Cerebellar nuclear complex (tissue), 1 donor: ENCODE measurements around the gene RAB27B.

Experiments used
- DNase-seq, 2 experiments: peaks; one replicate each; lab custom pipeline; 2025; lab: John Stamatoyannopoulos, UW

RAB27B gene

DNA sequence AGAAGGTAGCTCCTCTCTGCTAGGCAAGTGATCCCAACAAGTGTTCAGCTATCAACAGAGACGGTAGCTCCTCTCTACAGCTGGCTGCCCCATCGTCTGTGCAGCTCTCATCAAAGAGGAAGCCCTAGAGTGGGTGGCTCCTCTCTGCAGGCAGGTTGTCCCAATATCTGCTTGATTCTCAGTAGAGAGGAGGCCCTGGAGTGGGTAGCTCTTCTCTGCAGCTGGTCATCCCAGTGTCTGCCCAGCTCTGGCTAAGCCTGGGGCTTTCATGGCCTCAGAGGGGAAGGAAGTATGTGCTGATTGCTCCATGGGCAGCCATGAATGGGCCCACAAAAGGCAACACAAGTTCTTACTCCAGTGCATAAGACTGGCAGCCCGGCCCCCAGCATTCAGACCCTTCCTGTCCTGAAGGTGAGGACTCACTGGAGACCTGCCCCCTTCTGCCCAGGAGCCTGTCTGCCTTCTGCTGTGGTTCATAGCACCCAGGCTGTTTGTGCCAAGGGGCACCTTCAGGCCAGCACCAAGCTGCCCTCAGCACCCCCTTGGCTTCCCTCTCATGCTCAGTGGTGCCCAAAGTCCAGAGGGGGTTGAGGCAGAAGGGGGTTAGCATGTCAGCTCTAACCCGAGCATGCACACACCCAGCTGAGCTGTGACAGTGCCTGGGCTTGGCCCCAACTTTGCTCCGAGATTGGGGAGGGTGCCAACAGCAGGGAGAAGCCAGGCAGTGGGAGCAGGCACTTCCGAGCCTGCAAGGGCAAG lies 82.1 kb downstream of the RAB27B start:
- no peak for DNase-seq

DNA sequence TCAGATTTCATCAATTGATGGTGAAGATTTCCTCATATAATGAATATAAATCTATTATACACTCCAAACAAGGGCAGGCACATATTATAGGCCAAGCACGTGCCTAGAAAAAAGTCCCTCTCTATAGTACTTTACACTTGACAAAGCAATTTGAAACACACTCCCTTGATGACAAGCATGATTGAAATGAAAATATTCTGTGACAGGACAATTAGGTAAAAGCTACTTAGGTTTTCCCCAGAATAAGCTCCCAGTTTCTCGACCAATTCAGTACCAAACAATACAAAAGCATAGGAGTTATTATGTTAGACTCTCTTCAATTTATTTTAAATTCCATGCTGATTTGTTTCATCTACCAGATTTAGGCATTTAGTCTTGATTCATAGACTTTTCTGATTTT lies 83.3 kb downstream of the RAB27B start:
- DNase-seq, result no peak

- no peak for DNase-seq
These were observed 86.5 kb downstream of the RAB27B start for GRCh38 chr18:54914816-54915215.

GRCh38 chr18:54916507-54916906 lies 88.2 kb downstream of the RAB27B start:
- DNase-seq, result no peak

DNA sequence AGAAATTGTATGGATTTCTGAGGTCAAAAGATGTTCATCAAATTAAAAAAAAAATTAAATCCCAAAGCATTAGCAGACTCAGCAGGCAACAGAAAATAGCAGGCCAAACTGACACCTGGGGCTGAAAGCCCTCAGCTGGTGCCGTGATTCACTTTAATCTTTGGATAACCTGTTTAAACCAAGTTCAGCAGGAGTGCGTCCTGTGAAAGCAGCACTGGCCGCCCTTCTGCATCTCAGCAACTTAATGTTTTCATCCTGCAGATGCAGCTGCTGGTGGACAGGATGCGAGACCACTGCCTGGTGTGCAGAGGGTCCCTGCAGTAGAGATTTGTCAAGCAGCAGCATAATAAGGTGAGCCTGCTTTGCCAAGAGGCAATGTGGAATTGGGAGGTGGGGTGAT lies 89.8 kb downstream of the RAB27B start:
- DNase-seq, result no peak

GRCh38 chr18:54919412-54919811 lies 91.1 kb downstream of the RAB27B start:
- no peak for DNase-seq

DNA sequence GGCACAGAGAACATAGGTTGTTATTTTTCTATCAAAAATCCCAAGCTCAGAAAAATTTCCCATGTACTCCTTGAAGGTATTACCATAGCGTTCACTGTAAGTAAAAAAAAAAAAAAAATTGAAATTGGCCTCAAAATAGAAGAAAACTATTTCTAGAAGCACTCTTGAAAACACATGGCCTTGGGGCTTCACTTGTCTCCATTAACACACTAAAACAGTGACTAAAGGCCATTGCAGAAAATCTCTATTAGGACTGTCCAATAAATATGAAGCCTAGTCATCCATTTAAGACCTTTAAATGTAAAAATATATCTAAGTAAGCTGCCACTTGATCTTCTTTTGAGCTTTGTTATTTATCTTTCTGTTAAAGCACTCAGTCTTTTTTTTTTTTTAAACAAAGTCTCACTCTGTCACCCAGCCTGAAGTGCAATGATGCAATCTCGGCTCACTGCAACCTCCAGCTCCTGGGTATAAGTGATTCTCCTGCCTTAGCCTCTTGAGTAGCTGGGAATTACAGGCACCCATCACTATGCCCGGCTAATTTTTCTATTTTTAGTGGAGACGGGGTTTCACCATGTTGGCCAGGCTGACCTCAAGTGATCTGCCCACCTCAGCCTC lies 95.2 kb downstream of the RAB27B start:
- no peak for DNase-seq

DNA sequence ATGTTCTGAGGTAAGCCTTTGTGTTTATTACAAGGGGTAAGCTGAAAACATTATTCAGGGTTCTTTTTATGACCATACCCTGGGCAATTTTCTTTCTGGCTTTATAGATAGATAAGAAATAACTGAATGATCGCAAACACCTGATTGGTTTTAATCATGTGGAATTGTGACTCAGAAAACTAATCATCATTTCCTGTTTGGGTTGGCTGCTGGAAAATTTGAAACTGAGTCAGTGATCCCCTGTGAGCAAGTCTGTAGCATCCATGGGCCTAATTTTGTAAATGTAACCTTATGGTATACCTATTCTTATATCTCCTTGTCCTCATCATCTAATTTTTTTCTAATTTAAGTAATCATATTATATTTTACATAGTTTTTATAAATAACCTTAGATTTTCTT lies 96.7 kb downstream of the RAB27B start:
- no peak for DNase-seq

DNA sequence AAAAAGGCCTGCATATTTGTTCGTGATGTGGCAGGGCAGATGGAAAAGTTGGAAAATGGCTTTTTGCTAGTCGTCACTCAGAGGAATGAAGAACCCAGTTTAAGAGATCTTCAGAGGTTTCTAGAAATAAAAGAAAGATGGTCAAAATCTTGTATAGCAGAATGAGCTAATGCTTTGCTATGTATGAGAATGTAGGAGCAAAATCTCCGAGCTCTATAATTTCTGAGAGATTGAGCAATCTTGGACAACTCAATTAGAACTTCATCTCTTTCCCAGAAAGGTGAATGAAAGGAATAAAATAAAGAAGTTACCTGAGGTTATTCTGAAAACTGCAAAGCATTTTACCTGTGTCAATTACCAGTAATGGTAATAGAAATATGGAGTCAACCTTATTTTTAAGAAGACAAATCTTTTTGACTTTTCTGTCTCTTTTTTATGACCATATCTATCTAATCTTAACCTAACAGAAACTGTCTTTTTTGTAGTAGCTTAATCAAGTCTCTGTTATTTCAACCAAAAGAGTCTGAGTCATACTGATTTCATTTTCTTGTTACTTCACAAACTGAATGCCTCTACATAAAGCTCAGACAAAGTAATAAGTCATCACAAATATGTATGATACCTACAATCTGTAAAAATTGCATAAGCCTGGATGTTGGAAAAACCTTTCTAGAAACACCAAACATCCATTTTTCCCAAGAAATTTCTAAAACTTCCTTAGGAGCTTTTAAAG lies 98.5 kb downstream of the RAB27B start:
- no peak for DNase-seq

- no peak for DNase-seq
These were observed 100.0 kb downstream of the RAB27B start for GRCh38 chr18:54928236-54928635.

DNA sequence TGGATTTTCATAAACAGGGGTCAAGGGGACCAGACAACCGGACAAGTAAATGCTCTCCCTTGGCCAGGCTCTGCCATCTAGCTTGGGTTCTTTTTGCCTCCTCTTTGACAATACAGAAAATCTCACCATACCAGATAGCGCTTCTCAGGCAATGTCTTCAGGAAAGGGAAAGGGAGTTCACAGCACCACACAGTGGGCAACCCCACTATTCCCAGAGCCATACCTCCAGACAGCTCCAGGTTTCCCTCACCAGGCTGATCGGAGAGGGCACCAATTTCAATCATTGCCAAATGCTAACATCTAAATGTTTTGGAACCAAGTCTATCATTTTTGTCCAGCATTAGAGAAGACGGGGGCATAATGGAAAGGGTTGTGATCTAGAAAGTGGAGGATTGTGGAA lies 102.9 kb downstream of the RAB27B start:
- DNase-seq, result no peak

DNA sequence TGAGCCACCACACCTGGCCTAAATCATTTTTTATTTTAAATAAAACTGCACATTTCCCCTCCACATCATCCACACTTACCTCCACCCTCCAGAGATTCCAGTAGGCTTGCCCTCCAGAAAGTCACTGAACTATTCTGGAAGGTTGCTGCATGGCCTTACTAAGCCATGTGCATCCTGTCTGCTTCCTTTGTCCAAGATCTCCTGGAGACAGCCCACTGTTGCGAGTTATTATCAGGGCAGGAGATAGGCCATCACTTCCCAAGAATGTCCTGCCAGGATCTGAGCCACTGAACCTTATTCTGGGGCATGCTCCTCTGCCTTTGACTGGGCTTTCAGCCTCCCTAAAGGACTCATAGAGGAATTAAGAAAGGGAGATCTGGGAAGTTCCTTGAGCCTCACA lies 104.2 kb downstream of the RAB27B start:
- no peak for DNase-seq

- no peak for DNase-seq
These were observed 110.2 kb downstream of the RAB27B start for GRCh38 chr18:54938506-54938905.

GRCh38 chr18:54939361-54939917 lies 111.2 kb downstream of the RAB27B start:
- no peak for DNase-seq

DNA sequence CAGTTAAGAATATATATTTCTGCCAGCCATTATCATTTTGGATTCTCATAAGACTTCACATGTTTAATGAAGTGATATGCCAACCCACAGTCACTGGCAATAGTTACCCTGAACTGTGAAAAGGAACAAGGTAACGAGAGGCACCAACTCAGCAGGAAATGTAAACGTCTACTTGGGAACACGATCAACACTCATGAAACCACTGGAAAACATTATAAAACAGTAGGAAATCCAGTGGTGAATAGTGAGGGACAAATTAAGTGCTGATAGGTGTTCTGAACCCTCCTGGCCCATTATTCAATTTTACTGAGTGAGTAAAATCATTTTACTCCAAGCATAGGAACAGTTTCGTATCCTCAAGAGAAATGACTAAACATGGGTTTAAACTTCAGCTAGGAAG lies 113.9 kb downstream of the RAB27B start:
- no peak for DNase-seq

DNA sequence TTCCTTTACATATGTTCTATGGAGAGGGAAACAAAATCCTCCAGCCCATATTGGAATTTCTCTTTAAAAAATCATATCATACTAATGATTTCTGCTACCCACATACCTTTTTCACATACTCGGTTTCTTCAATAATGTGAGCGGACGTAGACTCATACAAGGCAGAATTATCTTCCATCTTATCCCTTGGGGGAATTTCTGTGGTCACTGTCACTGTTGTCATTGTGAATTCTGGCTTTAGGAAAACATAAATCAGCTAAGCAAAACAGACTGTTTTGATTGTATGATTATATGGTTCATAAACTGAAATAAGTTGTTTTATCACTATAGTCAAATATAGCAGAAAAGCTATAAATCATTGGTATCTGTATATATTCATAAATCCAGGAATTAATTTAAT lies 114.3 kb downstream of the RAB27B start:
- no peak for DNase-seq
